Uterus (tissue), 2 donors: Measurements from ENCODE around the gene TPO.

Source experiments
- POLR2A ChIP-seq, 2 donors: fragments of 450-650 bp; IDR thresholded peaks; one replicate each; pipeline ENCODE4 v1.6.1; 2016; ENCODE audit warnings: antibody characterized with exemption in 2 of 2, mild to moderate bottlenecking in 1 of 2, moderate library complexity in 1 of 2
- TF ChIP-seq, protein P1 (sequence below), 4 experiments: fragments of 200-600 bp in 2 of 4; fragments of 450-650 bp in 2 of 4; sonication (generic) in 2 of 4; IDR thresholded peaks; one replicate each; pipeline ENCODE4 v1.5.1; 2016 to 2019; ENCODE audit warnings: antibody characterized with exemption in 4 of 4, mild to moderate bottlenecking in 2 of 4, moderate library complexity in 1 of 4

DNA sequence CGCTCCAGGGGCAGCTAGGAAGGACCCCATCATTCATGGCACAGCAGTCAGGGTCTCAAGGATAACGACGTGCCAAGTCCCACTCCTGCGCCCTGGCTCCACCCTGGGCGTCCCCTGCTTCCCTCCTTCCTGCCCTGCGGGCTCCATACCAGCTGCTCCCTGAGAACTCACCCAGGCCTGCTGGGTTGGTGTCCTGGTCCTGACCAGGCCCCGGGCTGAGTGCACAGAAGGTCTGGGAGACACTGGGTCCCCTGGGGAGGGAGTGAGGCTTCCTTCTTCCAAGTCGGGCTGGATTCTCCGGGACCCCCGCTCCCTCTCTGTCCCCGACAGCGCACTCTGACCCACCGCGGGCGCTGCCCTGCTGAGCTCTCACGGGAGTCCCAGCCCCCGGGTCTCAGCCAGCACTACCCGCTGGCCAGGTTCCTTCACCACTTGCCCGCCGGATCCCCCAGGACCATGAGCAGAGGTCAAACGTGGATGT is 170.8 kb downstream of the TPO start:
- TF ChIP-seq, protein P1, sequence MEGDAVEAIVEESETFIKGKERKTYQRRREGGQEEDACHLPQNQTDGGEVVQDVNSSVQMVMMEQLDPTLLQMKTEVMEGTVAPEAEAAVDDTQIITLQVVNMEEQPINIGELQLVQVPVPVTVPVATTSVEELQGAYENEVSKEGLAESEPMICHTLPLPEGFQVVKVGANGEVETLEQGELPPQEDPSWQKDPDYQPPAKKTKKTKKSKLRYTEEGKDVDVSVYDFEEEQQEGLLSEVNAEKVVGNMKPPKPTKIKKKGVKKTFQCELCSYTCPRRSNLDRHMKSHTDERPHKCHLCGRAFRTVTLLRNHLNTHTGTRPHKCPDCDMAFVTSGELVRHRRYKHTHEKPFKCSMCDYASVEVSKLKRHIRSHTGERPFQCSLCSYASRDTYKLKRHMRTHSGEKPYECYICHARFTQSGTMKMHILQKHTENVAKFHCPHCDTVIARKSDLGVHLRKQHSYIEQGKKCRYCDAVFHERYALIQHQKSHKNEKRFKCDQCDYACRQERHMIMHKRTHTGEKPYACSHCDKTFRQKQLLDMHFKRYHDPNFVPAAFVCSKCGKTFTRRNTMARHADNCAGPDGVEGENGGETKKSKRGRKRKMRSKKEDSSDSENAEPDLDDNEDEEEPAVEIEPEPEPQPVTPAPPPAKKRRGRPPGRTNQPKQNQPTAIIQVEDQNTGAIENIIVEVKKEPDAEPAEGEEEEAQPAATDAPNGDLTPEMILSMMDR (IDR thresholded peaks at IDR 0.05), result no peak
- TF ChIP-seq POLR2A (IDR thresholded peaks at IDR 0.05), result no peak
